IPS-18c (cell line): ENCODE data around the gene TMEM236.

Source experiments
- H3K4me3 ChIP-seq: 2 replicates; pipeline ENCODE4 v1.7.0; 2013; ENCODE audit warnings: low read depth, mild to moderate bottlenecking, low read length, moderate library complexity; ENCODE audit not compliant: insufficient read depth
- H3K9me3 ChIP-seq: one replicate; pipeline ENCODE4 v1.6.1; 2013; ENCODE audit warnings: mild to moderate bottlenecking, low read length, moderate library complexity; ENCODE audit not compliant: control insufficient read depth, insufficient read depth

Gene TMEM236

GRCh38 chr10:17735166-17735941 is 16.6 kb upstream of the TMEM236 start:
- Histone ChIP-seq H3K9me3 (no peaks in the 10 kb centered on the region), H3K4me3 (no peak overlapping the region)

GRCh38 chr10:17736223-17736622 is 15.8 kb upstream of the TMEM236 start:
- H3K9me3 ChIP-seq, result no peaks in the 10 kb centered on the region
- H3K4me3 ChIP-seq, result no peak overlapping the region

GRCh38 chr10:17737027-17737965 is 14.7 kb upstream of the TMEM236 start:
- H3K9me3 ChIP-seq, result no peaks in the 10 kb centered on the region
- H3K4me3 ChIP-seq, result no peak overlapping the region

GRCh38 chr10:17740668-17741067 is 11.3 kb upstream of the TMEM236 start:
- no peak overlapping the region for H3K4me3 ChIP-seq
- H3K9me3 ChIP-seq, result no peaks in the 10 kb centered on the region

- Histone ChIP-seq H3K9me3 (no peaks in the 10 kb centered on the region), H3K4me3 (no peak overlapping the region)
These were observed 9.1 kb upstream of the TMEM236 start for GRCh38 chr10:17742918-17743317.

GRCh38 chr10:17743437-17743836 is 8.6 kb upstream of the TMEM236 start:
- no peaks in the 10 kb centered on the region for H3K9me3 ChIP-seq
- H3K4me3 ChIP-seq, result no peak overlapping the region

- H3K9me3 ChIP-seq, result no peaks in the 10 kb centered on the region
These were observed 7.6 kb upstream of the TMEM236 start for GRCh38 chr10:17744341-17744861.

GRCh38 chr10:17747883-17748550 is 4.0 kb upstream of the TMEM236 start:
- no peak overlapping the region for H3K4me3 ChIP-seq
- H3K9me3 ChIP-seq, result no peaks in the 10 kb centered on the region

More at GRCh38 chr10:17744341-17744861, 7.6 kb upstream of the TMEM236 start:
- no peak overlapping the region for H3K4me3 ChIP-seq

GRCh38 chr10:17749890-17750289 is 2.1 kb upstream of the TMEM236 start:
- Histone ChIP-seq H3K9me3 (no peaks in the 10 kb centered on the region), H3K4me3 (no peak overlapping the region)

GRCh38 chr10:17756557-17757217 is 4.7 kb downstream of the TMEM236 start:
- no peak overlapping the region for H3K4me3 ChIP-seq

GRCh38 chr10:17758200-17758599 is 6.2 kb downstream of the TMEM236 start:
- Histone ChIP-seq H3K9me3 (no peaks in the 10 kb centered on the region), H3K4me3 (no peak overlapping the region)

More at GRCh38 chr10:17756557-17757217, 4.7 kb downstream of the TMEM236 start:
- H3K9me3 ChIP-seq, result no peaks in the 10 kb centered on the region

GRCh38 chr10:17758896-17759295 is 6.9 kb downstream of the TMEM236 start:
- no peak overlapping the region for H3K4me3 ChIP-seq
- no peaks in the 10 kb centered on the region for H3K9me3 ChIP-seq

- H3K4me3 ChIP-seq, result no peak overlapping the region
- peaks cover 2% of the 10 kb centered on the region for H3K9me3 ChIP-seq
These were observed 12.1 kb downstream of the TMEM236 start for GRCh38 chr10:17764142-17764541.

GRCh38 chr10:17765602-17766001 is 13.6 kb downstream of the TMEM236 start:
- peaks cover 2% of the 10 kb centered on the region for H3K9me3 ChIP-seq
- no peak overlapping the region for H3K4me3 ChIP-seq

- Histone ChIP-seq H3K4me3 (no peak overlapping the region), H3K9me3 (peaks cover 2% of the 10 kb centered on the region)
These were observed 14.7 kb downstream of the TMEM236 start for GRCh38 chr10:17766731-17767130.

- Histone ChIP-seq H3K9me3 (peaks cover 2% of the 10 kb centered on the region), H3K4me3 (no peak overlapping the region)
These were observed 16.5 kb downstream of the TMEM236 start for GRCh38 chr10:17768496-17768895.

GRCh38 chr10:17768957-17769356 is 17.0 kb downstream of the TMEM236 start:
- no peak overlapping the region for H3K4me3 ChIP-seq
- peaks cover 2% of the 10 kb centered on the region for H3K9me3 ChIP-seq
